ENCODE measurements around the gene VAT1L.

Gene VAT1L

GRCh38 chr16:77805398-77805797 is 17.0 kb downstream of the VAT1L start:
- peaks cover 0 to 18% of the 10 kb centered on the region in 2 experiments for H3K27me3 ChIP-seq (ENCODE audit: control insufficient read depth in 1 of 2, insufficient read depth in 1 of 2, low read length in 2 of 2)
- no peak overlapping the region for H3K9ac ChIP-seq (ENCODE audit: low read length)
- H2BK12ac ChIP-seq (ENCODE audit: low read length in 2 of 2), result peak overlapping the region in 1 of 2 experiments; percentile 6
- no peak overlapping the region for H4K8ac ChIP-seq (ENCODE audit: low read length)
- no peak overlapping the region for H2AK5ac ChIP-seq (ENCODE audit: low read length, severe bottlenecking)
- no peak overlapping the region for H3K4ac ChIP-seq (ENCODE audit: low read depth in 1 of 2, low read length in 2 of 2)
- H3K4me2 ChIP-seq (ENCODE audit: low read length, poor library complexity, severe bottlenecking), result no peak overlapping the region
- no peaks in the 10 kb centered on the region for H3K36me3 ChIP-seq (ENCODE audit: control insufficient read depth in 1 of 2, insufficient read depth in 2 of 2, low read depth in 1 of 2, low read length in 2 of 2)
- WGBS, result 94% methylated on average over 7 of the region's 10 CpGs
- no peaks in the 10 kb centered on the region for H3K4me1 ChIP-seq (ENCODE audit: control insufficient read depth, insufficient read depth, low read depth, low read length)
- H3K4me3 ChIP-seq (ENCODE audit: insufficient read depth in 1 of 2, low read depth in 1 of 2, low read length in 2 of 2), result no peak overlapping the region
- no peak overlapping the region for H2BK5ac ChIP-seq (ENCODE audit: low read depth, low read length, poor library complexity, severe bottlenecking)
- H2BK15ac ChIP-seq (ENCODE audit: low read depth, poor library complexity, severe bottlenecking), result no peak overlapping the region
- H3K18ac ChIP-seq (ENCODE audit: low read depth in 1 of 2, low read length in 2 of 2), result no peak overlapping the region
- H3K23ac ChIP-seq (ENCODE audit: low read length in 2 of 2), result no peak overlapping the region
- H4K91ac ChIP-seq (ENCODE audit: low read length), result no peak overlapping the region
- no peak for DNase-seq
- H3K9me3 ChIP-seq (ENCODE audit: control insufficient read depth, low read length), result no peaks in the 10 kb centered on the region
- H2BK120ac ChIP-seq (ENCODE audit: low read depth, low read length), result no peak overlapping the region
- H3K27ac ChIP-seq (ENCODE audit: low read length, poor library complexity, severe bottlenecking), result no peak overlapping the region
- no peaks in the 10 kb centered on the region for H3K79me1 ChIP-seq (replicated peaks; ENCODE audit: low read length, poor library complexity, severe bottlenecking)
- no peak overlapping the region for H2AFZ ChIP-seq (ENCODE audit: low read depth, low read length)
- no peak overlapping the region for H3K14ac ChIP-seq (ENCODE audit: low read length in 2 of 2)

- H3K79me1 ChIP-seq (replicated peaks; ENCODE audit: low read length, poor library complexity, severe bottlenecking), result no peaks in the 10 kb centered on the region
- H3K4me1 ChIP-seq (ENCODE audit: control insufficient read depth, insufficient read depth, low read depth, low read length), result no peaks in the 10 kb centered on the region
- H3K27me3 ChIP-seq (ENCODE audit: control insufficient read depth in 1 of 2, insufficient read depth in 1 of 2, low read length in 2 of 2), result peaks cover 0 to 18% of the 10 kb centered on the region in 2 experiments
- no peak for DNase-seq
- 79% methylated on average over 1 of the region's 1 CpG for WGBS
- H3K9ac ChIP-seq (ENCODE audit: low read length), result no peak overlapping the region
- no peaks in the 10 kb centered on the region for H3K9me3 ChIP-seq (ENCODE audit: control insufficient read depth, low read length)
- no peaks in the 10 kb centered on the region for H3K36me3 ChIP-seq (ENCODE audit: control insufficient read depth in 1 of 2, insufficient read depth in 2 of 2, low read depth in 1 of 2, low read length in 2 of 2)
- no peak overlapping the region for H3K4me2 ChIP-seq (ENCODE audit: low read length, poor library complexity, severe bottlenecking)
- no peak overlapping the region for H3K14ac ChIP-seq (ENCODE audit: low read length in 2 of 2)
- no peak overlapping the region for H2AFZ ChIP-seq (ENCODE audit: low read depth, low read length)
- H2BK120ac ChIP-seq (ENCODE audit: low read depth, low read length), result no peak overlapping the region
- H2BK12ac ChIP-seq (ENCODE audit: low read length in 2 of 2), result no peak overlapping the region
- H3K18ac ChIP-seq (ENCODE audit: low read depth in 1 of 2, low read length in 2 of 2), result no peak overlapping the region
- no peak overlapping the region for H3K27ac ChIP-seq (ENCODE audit: low read length, poor library complexity, severe bottlenecking)
- H2BK15ac ChIP-seq (ENCODE audit: low read depth, poor library complexity, severe bottlenecking), result no peak overlapping the region
- no peak overlapping the region for H4K91ac ChIP-seq (ENCODE audit: low read length)
- no peak overlapping the region for H2BK5ac ChIP-seq (ENCODE audit: low read depth, low read length, poor library complexity, severe bottlenecking)
- H4K8ac ChIP-seq (ENCODE audit: low read length), result no peak overlapping the region
- H3K4me3 ChIP-seq (ENCODE audit: insufficient read depth in 1 of 2, low read depth in 1 of 2, low read length in 2 of 2), result no peak overlapping the region
- peak overlapping the region in 1 of 2 experiments; percentile 83 for H3K23ac ChIP-seq (ENCODE audit: low read length in 2 of 2)
- no peak overlapping the region for H2AK5ac ChIP-seq (ENCODE audit: low read length, severe bottlenecking)
- no peak overlapping the region for H3K4ac ChIP-seq (ENCODE audit: low read depth in 1 of 2, low read length in 2 of 2)
These were observed 18.7 kb downstream of the VAT1L start for GRCh38 chr16:77807021-77807420.

DNA sequence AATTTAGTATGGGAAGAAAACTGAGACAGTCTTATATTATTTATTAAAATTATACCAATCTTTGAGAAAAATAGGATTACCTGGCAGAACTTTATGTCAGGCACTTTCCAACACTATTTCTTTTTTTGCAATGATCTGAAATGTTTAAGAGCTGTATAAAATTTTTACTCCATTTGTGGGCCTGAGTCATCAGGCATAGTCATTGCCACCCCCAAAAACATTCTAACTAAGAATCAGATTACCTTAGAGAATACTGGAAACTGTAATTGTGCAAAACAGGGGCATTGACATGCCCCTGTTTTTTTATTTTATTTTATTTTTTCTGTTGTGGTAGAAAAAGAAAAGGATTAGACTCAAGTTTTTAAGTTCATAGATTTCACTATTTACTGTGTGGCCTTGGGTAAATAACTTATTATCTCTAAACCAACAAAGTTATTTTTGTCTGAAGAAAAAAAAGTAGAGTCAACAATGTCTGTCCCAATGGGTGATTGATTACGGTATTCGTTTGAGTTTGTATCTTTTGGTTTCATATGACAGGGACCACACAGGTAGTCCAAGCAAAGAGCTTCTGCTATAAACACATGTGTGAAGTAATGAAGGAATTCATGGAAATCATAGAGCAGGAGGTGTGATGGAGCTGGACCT is 24.6 kb downstream of the VAT1L start:
- Histone ChIP-seq H4K91ac (ENCODE audit: low read length) (no peak overlapping the region), H3K79me1 (replicated peaks; ENCODE audit: low read length, poor library complexity, severe bottlenecking) (no peaks in the 10 kb centered on the region), H3K9me3 (ENCODE audit: control insufficient read depth, low read length) (no peaks in the 10 kb centered on the region), H3K27ac (ENCODE audit: low read length, poor library complexity, severe bottlenecking) (no peak overlapping the region), H3K9ac (ENCODE audit: low read length) (no peak overlapping the region), H3K27me3 (ENCODE audit: control insufficient read depth in 1 of 2, insufficient read depth in 1 of 2, low read length in 2 of 2) (peaks cover 3% of the 10 kb centered on the region in 2 experiments), H3K4ac (ENCODE audit: low read depth in 1 of 2, low read length in 2 of 2) (no peak overlapping the region), H2AFZ (ENCODE audit: low read depth, low read length) (no peak overlapping the region), H2BK12ac (ENCODE audit: low read length in 2 of 2) (no peak overlapping the region), H2BK120ac (ENCODE audit: low read depth, low read length) (no peak overlapping the region), H3K4me3 (ENCODE audit: insufficient read depth in 1 of 2, low read depth in 1 of 2, low read length in 2 of 2) (no peak overlapping the region), H3K14ac (ENCODE audit: low read length in 2 of 2) (no peak overlapping the region), H3K23ac (ENCODE audit: low read length in 2 of 2) (no peak overlapping the region), H2BK5ac (ENCODE audit: low read depth, low read length, poor library complexity, severe bottlenecking) (no peak overlapping the region), H3K4me1 (ENCODE audit: control insufficient read depth, insufficient read depth, low read depth, low read length) (no peaks in the 10 kb centered on the region), H3K4me2 (ENCODE audit: low read length, poor library complexity, severe bottlenecking) (no peak overlapping the region), H3K36me3 (ENCODE audit: control insufficient read depth in 1 of 2, insufficient read depth in 2 of 2, low read depth in 1 of 2, low read length in 2 of 2) (no peaks in the 10 kb centered on the region), H4K8ac (ENCODE audit: low read length) (no peak overlapping the region), H3K18ac (ENCODE audit: low read depth in 1 of 2, low read length in 2 of 2) (no peak overlapping the region), H2BK15ac (ENCODE audit: low read depth, poor library complexity, severe bottlenecking) (no peak overlapping the region), H2AK5ac (ENCODE audit: low read length, severe bottlenecking) (no peak overlapping the region)
- 79% methylated on average over 2 of the region's 2 CpGs for WGBS
- no peak for DNase-seq

DNA sequence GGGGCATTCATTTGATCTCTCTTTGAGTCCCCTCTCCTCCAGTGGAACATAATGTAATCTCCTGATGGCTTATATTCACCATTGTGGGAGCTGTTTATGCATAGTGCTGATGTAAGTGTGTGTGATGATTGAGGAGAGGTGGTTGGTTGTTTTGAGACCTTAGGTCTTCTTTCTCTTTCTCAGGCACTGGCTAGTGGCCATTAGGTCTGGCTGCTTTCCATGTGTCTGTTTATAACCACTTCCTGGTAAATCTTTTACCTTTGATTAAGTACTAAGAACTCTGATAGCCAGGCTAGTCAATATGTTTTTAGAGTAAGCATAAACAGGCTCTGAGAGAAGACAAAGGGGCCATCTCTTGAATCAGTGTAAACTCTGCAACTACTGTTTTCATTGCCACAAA is 27.9 kb downstream of the VAT1L start:
- Histone ChIP-seq H3K14ac (ENCODE audit: low read length in 2 of 2) (no peak overlapping the region), H2BK120ac (ENCODE audit: low read depth, low read length) (no peak overlapping the region), H3K36me3 (ENCODE audit: control insufficient read depth in 1 of 2, insufficient read depth in 2 of 2, low read depth in 1 of 2, low read length in 2 of 2) (no peaks in the 10 kb centered on the region), H3K4me2 (ENCODE audit: low read length, poor library complexity, severe bottlenecking) (no peak overlapping the region), H2BK12ac (ENCODE audit: low read length in 2 of 2) (no peak overlapping the region), H3K9me3 (ENCODE audit: control insufficient read depth, low read length) (no peaks in the 10 kb centered on the region), H2BK5ac (ENCODE audit: low read depth, low read length, poor library complexity, severe bottlenecking) (no peak overlapping the region), H3K4me1 (ENCODE audit: control insufficient read depth, insufficient read depth, low read depth, low read length) (no peaks in the 10 kb centered on the region), H3K27ac (ENCODE audit: low read length, poor library complexity, severe bottlenecking) (no peak overlapping the region), H3K79me1 (replicated peaks; ENCODE audit: low read length, poor library complexity, severe bottlenecking) (no peaks in the 10 kb centered on the region), H3K4me3 (ENCODE audit: insufficient read depth in 1 of 2, low read depth in 1 of 2, low read length in 2 of 2) (no peak overlapping the region), H2BK15ac (ENCODE audit: low read depth, poor library complexity, severe bottlenecking) (no peak overlapping the region), H2AK5ac (ENCODE audit: low read length, severe bottlenecking) (no peak overlapping the region), H3K9ac (ENCODE audit: low read length) (no peak overlapping the region), H3K18ac (ENCODE audit: low read depth in 1 of 2, low read length in 2 of 2) (no peak overlapping the region), H4K91ac (ENCODE audit: low read length) (no peak overlapping the region), H2AFZ (ENCODE audit: low read depth, low read length) (no peak overlapping the region), H3K23ac (ENCODE audit: low read length in 2 of 2) (no peak overlapping the region), H4K8ac (ENCODE audit: low read length) (no peak overlapping the region), H3K4ac (ENCODE audit: low read depth in 1 of 2, low read length in 2 of 2) (no peak overlapping the region), H3K27me3 (ENCODE audit: control insufficient read depth in 1 of 2, insufficient read depth in 1 of 2, low read length in 2 of 2) (peaks cover 3 to 7% of the 10 kb centered on the region in 2 experiments)
- DNase-seq, result peak; percentile 67

Data from mesenchymal stem cell (in vitro differentiated cells and primary cell).